KG1 (cell line): ENCODE results near the gene WNT7B.

ENCODE experiments used
- DNase-seq: peaks from one replicate; lab custom pipeline; 2025; lab: John Stamatoyannopoulos, UW

WNT7B gene

DNA sequence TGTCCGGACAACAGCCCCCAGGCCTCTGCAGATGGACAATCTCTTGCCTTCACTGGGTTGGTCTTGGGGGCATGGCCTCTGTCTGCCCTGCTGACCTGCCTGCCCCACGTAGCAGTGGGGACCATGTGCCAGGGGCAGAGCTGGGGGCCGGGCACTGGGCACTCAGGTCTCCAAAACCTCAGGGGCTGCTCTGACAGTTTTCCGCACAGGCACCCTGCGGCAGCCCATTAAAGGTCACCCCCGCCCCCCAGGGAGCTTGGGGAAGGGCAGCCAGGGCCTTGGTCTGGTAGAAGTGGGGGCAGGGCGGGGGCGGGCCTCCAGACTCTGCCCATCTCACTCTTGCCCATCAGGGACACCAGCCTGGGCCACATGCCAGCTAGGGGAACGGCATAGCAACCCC, 49.9 kb downstream of the WNT7B start:
- no peak for DNase-seq

DNA sequence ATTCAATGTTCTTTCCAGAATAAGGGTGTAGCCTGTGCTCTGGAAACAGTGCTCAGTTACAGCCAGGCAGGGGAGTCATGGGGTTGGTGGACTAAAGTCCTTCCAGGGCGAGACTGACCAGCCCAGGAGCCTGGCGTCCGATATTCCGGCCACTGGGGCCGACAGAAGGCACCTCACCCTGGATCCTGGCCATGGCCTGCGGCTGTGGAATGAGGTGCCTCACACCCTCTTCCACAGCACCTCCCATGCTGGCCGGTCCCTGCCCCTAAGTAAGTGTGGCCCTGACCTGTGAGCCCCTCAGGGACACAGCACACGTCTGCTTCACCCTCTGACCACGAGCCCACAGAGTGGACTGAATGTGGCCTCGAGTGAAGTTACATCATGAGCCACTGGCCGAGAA, 50.5 kb downstream of the WNT7B start:
- DNase-seq: no peak

DNA sequence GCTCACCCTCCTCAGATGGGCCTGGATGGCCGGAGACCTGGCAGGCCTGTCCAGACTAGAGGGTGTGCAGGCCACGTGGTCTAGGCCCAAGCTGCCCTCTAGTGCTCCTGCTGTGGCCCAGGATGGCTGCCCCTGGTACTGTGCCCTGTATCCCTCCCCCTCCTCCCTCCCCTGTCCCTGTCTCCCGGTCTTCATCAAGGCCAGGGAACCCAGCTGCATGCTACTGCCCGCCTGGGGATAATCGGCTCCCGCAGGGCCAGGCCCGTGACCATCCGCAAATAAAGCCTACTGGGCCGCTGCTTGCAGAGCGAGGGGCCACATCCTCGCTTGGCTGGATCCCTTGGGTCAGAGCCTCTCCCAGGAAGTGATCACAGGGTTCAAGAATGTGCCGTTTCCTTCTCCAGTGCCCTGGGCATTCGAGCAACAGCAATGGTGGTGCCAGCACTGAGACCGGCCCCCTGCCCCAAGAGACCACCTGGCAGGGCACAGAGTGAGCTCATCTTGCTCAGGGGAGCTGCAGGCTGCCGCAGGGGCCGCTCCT, 51.1 kb downstream of the WNT7B start:
- DNase-seq: no peak

DNA sequence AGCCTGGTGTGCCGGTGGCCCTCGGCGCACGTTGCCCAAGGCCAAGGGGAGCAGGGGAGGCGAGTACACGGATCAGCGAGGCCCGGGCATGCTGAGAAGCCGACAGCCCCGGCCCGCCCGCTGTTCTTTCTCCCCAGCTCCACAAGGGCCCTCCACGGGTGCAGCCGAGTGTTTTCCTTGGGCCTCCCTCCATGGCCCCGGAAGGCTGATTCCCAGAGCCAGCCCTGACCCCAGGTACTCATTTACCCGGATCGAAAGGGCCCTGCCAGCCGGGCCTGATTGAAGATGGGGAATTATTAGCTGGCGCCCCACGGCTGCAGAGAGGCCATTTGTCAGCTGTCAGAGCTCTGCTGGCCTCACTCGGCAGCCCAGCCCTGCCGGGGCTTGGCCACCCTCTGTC, 53.1 kb downstream of the WNT7B start:
- DNase-seq: no peak

DNA sequence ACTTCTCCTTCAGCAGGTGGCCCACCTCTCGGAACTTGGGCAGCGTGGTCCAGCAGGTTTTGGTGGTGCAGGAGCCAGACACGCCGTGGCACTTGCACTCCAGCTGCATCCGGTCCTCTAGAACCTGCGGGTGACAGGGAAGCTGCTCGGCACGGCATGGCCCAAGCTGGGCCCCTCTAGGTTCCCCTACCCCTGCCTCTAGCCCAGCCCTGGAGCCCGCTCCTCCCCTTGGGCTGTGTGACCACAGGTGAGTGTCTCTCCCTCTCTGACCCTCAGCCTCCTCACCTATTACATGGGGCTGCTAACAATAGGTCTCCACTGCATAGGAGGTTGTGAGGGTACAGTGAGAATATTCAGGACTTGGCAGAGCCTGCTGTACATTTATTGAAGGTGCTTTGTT, 53.8 kb downstream of the WNT7B start:
- DNase-seq: no peak

DNA sequence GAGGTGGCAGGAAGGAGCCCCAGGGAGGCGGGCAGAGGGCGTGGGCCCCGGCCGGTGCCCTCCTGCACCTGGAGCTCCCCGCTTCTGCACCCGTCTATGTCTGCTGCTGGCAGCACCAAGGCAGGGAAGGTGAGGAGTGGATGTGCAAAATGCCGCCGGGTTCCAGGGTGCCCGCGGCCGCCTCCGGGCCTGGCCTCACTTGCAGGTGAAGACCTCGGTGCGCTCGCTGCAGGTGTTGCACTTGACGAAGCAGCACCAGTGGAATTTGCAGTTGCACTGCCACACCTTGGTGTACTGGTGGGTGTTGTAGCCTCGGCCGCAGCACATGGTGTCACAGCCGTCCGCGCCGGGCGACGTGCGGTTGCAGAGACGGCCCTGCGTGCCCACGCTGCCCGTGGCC, 54.3 kb downstream of the WNT7B start:
- no peak for DNase-seq

DNA sequence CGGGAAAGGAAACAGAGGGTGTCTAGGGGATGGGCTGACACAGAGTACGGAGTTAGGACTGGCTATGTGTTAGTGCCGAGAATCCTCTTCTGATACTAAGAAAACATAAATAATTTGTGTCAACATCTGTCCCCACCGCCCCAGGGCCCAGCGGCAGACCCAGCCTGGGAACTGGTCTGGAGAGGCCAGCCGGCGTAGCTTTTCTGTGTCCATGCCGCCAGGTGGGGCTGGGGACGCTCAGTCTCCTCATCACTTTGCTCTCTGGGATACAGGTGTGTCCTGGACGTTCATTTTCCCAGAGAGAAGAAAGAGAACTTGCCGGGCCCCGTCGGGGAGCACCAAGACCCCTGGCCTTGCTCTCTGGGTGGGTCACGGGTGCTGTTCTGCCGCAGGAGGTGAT, 54.7 kb downstream of the WNT7B start:
- no peak for DNase-seq

DNA sequence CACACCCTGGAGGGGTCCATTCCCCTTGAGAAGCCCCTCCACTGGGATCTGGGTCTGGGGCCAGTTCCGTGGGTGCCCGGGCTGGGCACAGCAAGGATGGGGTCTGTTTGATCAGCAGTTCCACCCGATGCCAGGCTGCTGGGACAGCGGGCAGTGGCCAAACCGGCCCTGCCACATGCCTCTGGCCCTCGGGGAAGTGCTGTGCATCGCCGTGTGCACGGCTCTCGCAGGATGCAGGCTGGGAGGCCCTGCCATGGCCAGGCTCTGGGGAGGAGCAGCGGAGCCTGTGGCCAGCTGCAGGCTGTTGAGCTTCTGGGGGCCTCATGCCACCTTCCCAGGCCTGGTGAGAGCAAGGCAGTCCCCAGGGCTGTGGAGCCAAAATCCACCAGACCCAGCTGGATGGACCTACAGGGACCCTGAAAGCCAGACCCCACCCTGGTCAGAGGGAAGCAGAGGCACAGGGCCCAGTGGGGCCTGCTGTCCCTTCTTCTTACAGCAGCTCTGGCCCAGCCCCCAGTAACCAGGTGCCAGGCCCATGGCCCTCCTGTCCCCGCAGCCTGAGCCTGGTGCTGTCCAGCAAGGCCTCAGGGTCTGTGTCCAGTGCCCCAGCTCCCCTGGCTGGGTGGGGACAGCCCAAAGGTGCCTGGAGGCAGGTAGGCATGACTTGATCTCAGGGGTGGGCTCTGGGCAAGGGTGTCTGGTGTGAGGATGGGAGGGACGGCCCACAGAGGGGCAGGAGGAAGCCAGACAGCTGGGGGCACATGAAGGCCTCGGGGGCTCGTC, 57.3 kb downstream of the WNT7B start:
- no peak for DNase-seq

DNA sequence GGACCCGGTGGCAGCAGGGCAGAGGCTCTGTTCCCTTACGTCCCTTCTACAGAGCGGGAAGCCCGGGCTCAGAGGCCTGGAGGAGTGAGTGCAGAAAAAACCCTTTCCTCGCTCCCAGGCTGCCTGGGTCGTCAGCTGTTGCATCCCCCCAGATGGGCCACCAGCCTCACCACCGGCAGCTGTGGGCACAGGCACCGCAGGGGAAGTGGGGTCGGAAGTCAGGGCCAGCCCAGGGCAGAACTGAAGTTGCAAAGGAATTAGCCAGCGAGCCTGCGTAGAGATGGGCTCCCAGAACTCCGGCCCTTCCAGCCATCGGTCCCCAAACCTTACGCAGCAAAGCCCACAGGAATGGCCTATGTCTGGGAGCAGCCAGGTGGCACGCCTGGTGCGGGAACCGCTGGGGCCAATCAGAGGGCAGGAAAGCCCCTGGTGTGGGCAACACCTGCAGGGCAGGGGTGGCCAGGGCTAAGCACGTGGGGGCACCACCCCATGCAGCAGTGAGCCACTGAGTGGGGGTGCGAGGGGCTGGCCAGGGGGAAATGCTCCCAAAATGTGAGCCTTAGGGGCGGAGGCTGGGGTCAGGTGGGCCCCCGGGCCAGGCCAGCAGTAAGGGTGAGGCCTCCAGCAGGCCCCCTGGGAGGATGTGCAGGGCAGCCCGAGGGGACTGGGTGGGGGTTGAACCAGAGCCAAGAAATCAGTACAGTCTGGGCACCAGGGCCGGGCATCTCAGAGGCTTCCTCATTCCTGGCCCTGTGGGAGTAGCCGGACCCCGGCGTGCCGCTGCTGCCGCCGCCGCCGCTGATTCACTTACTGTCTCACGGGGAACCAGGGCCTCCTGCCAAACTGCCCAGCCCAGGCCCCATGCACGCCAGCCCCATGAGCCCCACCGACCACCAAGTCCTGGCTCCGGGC, 58.2 kb downstream of the WNT7B start:
- DNase-seq: no peak

DNA sequence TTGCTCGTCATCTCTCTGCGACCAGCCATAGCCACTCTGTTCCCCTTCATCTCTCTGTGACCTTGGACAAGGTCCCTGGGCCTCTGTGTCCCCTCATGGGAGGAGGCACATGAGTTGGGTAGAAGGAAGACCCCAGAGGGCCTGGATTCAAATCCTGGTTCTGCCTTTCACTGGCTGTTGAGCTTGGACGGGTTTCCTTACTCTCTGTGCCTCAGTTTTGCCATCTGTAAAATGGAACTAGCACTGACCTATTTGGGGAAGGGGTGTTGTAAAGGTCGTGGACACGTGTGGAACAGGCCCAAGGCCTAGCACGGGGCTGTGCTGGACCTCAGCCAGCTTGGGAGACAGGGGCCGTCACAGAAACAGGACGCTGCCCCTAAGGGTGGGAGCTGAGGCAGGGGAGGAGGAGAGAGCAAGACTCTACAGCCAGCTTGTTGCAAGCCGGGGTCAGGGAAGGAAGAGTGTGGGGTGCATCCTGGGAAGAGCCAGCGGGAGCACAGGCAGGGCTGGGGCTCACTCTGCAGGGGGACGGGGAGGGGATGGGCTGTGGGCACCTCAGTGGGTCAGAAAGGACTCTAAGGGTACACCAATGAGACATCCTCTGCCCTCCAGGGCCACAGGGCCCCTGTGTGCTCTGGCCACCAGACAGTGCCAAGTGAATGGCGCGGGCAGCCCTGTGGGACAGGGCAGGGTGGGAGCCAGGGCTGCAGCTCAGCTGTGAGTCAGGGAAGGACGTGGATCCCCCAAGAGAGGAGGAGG, 59.1 kb downstream of the WNT7B start:
- DNase-seq: no peak

DNA sequence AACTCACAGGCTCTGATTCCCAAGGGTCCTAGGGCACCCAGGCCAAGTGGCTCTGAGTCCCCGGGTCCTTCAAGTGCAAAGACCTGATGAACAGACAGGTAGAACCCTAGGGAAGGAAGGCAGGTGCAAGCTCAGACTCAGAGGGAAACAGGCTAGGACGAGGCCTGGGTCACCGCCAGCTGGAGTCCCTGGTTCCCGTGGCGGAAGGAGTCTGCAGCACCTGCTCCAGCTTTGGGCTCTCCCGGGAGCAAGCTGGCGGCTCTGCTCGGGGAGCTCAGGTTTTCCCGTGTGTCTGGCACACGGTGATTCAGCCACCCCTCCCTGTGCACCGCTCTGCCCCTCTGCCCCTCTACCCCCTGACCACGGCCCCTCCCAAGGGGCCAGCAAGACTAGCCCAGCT, 59.8 kb downstream of the WNT7B start:
- DNase-seq: no peak

DNA sequence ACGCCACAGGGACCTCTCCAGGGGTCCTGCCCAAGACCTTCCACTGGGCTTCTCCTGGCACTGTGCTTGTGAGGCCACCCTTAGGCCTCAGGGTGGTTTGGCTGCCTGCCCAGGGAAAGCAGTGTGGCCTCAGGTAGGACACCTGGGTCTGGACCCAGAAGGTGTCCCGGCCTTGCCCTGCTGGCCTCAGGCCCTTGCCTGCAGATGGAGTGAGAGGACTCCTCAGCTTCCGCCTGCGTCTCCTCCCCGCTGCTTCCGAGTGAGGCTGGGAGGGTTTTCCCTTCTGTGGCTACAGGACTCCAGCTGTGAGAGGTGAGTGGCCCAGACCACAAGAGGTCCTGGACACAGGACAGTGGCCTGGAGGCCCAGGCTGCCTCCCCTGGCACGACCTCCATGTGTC, 60.4 kb downstream of the WNT7B start:
- DNase-seq: no peak

DNA sequence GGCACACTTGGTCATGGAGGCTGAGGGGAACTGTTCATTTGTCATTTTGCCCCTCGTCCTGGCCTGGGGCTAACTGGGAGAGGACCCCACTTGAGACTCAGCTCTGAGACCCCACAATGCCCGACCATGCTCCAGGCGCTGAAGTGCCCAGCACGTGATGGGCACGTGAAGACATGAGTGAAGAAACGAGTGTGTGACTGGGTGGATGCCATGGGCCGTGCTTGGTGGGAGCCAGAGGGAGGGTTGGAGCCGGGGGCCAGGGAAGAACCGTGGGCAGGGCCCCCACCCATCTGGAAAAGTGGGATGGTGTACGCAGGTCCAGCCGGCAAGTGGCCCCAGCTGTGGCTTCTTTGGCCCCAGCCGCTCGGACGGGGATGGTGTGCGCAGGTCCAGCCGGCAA, 61.1 kb downstream of the WNT7B start:
- no peak for DNase-seq

DNA sequence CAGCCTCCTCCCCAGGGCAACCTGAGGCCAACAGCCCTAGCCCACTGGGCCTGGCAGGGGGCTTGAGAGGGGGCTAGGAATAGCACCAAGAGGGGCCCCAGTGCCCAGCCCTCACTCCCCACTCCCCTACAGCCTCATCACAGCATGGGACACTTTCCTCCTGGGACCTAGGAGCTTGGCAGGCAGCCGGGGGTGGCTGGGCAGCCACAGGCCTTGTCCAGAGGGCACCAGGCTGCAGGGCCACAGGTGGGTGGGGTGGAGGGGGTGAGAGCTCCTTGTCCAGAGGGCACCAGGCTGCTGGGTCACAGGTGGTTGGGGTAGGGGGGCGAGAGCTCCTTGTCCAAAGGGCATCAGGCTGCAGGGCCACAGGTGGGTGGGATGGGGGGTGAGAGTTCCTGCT, 61.8 kb downstream of the WNT7B start:
- no peak for DNase-seq

DNA sequence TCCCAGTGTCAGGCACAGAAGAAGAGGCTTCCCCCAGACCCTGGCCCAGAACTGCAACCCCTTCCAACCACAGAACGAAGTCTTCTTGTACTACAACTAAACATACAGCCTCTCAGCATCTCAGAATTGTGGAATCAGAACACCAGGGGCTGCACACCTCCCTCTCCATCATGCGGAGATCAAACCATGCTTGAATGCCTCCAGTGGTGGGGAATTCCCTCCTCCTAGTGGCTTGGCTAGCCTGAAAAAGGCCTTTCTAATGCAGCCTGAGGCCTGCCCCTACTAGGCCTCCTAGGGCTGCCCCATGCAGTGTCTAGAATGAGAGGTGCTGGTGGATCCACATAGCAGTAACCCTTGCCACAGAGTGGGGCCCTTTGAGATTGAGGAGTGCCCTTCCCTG, 62.7 kb downstream of the WNT7B start:
- no peak for DNase-seq

DNA sequence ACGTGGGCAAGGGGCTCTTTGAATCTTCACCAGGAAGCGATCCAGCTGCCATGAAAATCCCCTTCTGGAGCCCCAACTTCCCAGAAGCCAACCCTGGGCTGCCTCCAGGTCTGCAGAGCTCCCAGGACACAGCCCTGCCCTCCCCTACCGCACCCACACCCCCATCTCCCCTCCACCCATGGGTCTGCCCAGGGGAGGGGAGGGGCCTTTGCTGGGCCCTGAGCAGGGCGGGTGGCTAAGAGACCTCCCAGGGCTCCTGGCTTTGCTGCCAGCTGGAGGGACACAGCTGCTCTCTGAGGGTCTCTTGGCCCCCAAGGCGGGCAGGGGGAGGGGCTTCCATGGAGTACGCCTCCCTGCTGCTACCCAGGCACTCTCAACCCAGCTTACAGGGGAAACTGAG, 64.1 kb downstream of the WNT7B start:
- DNase-seq: no peak

DNA sequence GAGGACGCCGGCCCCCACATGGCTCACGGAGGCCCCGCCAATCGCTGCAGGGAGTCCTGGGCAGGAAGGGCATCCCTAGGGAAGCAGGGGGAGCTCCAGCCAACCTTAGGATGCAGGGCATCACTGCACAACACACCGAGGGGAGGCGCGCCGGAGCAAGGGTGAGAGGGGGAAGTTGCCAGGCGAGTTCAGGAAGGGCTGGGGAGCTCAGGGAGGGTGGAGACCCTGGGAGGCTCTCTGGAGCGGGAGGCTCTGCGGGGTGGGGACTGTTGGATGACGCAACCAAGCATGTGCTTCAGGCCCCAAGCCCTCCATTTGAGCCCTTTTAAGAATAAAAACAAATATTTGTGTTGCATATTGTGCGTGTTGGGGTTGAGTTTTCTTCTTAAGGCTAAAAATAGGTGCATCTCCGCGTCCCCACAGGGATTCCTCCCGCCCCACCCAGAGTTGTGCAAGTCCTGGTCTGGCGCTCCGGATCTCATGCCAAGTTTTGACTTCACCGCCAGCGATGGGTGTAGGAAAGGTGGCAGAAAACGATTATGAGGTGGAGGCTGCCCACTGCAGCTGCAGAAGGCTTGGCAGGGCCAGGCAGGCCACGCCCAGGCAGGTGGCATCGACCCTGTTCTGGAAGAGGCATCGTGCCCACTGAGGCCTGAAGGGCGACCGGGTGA, 65.2 kb downstream of the WNT7B start:
- no peak for DNase-seq

DNA sequence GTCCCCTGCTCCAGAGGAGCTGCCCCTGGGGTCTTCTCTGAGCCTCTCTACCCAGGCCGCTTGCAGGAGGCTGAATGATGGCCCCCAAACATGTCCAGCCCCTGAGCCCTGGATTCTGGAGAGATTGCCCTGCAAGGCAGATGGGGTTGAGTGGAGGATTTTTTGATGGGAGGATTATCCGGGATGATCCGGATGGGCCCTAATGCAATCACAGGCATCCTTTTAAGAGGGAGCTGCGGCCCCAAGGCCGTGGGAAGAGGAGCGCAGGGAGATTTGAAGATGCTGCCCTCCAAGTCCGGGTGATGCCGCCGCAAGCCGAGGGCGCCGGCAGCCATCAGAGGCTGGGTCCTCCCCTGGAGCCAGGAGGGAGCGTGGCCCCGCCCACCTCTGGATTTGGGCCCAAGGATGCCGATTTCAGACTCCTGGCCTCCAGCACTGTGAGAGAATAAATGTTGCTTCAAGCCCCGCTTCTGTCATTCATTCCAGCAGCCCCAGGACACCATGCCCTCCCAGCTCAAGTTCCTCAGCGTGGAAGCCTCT, 66.0 kb downstream of the WNT7B start:
- no peak for DNase-seq

DNA sequence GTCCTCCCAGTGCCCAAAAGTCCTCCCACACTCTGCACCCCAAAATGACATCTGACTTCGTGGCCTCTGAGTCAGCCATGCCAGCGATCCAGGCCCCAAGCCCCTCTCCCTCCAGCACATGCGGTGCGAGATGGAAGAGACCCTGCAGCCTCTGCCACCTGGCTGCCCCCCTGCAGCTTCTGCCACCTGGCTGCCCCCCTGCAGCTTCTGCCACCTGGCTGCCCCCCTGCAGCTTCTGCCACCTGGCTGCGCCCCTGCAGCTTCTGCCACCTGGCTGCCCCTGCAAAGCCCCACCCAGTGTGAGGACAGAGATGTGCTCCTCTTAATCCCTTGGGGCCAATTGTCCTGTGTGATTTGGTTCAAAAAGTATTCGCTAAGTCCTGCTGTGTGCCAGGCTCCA, 68.0 kb downstream of the WNT7B start:
- DNase-seq: no peak

DNA sequence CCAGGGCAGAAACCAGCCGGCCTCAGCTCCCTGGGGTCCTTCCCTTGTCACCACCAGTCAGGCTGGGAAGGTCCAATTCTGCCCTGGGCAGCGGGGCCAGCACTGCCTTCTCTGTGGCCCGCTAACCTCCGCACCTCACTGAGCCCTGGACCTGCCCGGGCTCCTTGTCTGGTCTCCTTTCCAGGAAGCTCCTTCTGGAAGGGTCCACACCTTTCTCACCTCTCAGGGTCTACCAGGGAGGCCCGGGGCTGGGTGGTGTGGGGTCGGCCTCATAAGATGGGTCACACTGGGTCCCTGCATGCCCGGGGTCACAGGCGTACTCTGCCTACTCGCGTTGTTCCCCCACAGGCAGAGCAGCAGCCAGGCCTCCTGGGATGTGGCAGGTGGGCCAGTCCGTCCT, 69.0 kb downstream of the WNT7B start:
- no peak for DNase-seq

DNA sequence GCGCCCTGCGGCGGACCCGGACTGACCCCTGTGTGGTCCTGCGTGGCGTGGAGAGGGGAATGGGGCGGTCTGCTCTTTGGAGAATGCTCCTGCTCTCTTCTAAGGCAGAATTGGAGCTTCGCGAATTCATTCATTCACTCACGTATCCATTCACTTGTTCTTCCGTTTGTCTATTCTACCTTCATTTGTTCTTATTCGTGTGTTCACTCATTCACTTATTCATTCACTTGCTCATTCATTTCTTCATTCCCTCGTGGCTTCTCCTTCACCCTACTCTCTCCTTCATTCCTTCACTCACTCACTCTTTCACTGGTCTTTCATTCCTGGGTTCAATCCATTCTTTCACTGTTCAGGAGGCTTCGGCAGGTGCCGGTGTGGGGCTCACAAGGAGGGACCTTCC, 69.6 kb downstream of the WNT7B start:
- DNase-seq: no peak

DNA sequence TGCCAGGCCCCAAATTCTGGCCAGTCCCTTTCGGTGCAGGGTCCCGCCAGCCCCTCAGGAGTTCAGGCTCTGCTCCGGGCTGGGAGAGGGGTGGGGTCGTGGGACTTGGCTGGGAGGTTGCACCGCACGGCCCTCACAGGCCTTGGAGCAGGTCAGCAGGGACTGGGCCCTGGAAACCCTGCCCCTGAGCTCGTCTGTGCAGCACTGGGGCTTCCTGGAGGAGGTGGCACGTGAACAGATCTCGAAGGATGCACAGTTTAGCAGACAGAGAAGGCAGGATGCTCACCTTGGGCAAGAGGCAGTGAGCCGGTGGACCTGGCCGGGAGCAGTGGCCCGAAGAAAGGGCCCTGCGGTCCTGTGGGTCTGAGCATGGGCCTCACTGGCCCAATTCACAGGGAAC, 70.0 kb downstream of the WNT7B start:
- no peak for DNase-seq
